Measurements from ENCODE around the gene XYLT1.

Gene XYLT1

GRCh38 chr16:17366299-17366961 is 104.3 kb downstream of the XYLT1 start:
- Histone ChIP-seq H4K20me1 (ENCODE audit: insufficient read depth, low read length, poor library complexity, severe bottlenecking) (peaks cover 84% of the 10 kb centered on the region), H3K36me3 (ENCODE audit: insufficient read depth, low read length) (peaks cover 18% of the 10 kb centered on the region; the same call in 1 of the 2 replicates), H3K4me1 (ENCODE audit: insufficient read depth, low read length, poor library complexity, severe bottlenecking) (peaks cover 80% of the 10 kb centered on the region), H3K4me2 (ENCODE audit: low read depth, low read length, poor library complexity, severe bottlenecking) (no peak overlapping the region), H3K27me3 (ENCODE audit: insufficient read depth, low read length, poor library complexity, severe bottlenecking) (no peaks in the 10 kb centered on the region), H3F3A (ENCODE audit: low read depth) (peaks cover 10% of the 10 kb centered on the region), H2AFZ (ENCODE audit: low read length) (no peak overlapping the region), H3K9me2 (replicated peaks; ENCODE audit: low read depth, low read length) (no peaks in the 10 kb centered on the region), H3K79me2 (ENCODE audit: insufficient read depth, low read length) (peaks cover 92% of the 10 kb centered on the region), H3K9me3 (ENCODE audit: insufficient read depth, low read depth, low read length) (no peaks in the 10 kb centered on the region), H3K4me3 (ENCODE audit: low read length, poor library complexity, severe bottlenecking) (no peak overlapping the region), H3K9ac (ENCODE audit: low read depth, low read length, poor library complexity, severe bottlenecking) (no peak overlapping the region)
- no peak for TF ChIP-seq EZH2phosphoT487 (IDR thresholded peaks at IDR 0.05; ENCODE audit: borderline replicate concordance)
- TF ChIP-seq, protein P1, sequence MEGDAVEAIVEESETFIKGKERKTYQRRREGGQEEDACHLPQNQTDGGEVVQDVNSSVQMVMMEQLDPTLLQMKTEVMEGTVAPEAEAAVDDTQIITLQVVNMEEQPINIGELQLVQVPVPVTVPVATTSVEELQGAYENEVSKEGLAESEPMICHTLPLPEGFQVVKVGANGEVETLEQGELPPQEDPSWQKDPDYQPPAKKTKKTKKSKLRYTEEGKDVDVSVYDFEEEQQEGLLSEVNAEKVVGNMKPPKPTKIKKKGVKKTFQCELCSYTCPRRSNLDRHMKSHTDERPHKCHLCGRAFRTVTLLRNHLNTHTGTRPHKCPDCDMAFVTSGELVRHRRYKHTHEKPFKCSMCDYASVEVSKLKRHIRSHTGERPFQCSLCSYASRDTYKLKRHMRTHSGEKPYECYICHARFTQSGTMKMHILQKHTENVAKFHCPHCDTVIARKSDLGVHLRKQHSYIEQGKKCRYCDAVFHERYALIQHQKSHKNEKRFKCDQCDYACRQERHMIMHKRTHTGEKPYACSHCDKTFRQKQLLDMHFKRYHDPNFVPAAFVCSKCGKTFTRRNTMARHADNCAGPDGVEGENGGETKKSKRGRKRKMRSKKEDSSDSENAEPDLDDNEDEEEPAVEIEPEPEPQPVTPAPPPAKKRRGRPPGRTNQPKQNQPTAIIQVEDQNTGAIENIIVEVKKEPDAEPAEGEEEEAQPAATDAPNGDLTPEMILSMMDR (conservative IDR thresholded peaks at IDR 0.05; ENCODE audit: low read length), result no peak

DNA sequence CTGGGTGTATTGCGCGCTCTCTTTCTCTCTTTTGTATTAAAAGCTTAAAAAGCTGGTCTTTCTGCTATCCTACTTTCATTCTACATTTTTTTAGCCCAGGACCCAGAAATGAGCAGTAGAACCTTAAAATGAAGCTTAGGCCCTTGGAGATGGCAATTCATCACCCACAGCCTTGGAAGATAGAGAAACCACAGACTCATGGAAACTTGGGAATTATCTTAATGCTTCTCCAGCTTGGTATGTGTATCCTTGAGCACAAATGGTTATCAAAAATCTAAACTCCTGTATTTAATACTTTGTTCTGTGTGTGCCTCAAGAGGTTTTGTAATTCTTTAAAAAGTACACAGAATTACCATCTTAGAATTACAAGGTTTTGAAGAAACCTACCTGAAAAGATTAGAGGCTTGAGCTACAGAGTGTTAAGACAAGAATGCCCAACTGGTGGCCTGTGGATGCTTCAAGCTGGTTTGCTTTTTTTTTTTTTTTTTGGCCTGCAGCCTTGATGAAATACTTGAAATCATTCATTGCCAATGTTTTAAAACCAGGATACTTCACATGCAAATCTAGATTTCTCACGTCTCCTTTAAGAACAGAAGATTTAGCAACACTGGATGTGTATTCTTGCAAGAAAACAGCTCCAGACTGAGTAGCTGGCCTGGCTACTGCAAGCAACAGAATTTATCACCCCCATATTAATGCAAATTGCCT is 105.0 kb downstream of the XYLT1 start:
- Histone ChIP-seq H3K9ac (ENCODE audit: low read depth, low read length, poor library complexity, severe bottlenecking) (no peak overlapping the region), H3F3A (ENCODE audit: low read depth) (peaks cover 10% of the 10 kb centered on the region), H3K36me3 (ENCODE audit: insufficient read depth, low read length) (peaks cover 18% of the 10 kb centered on the region; the same call in 1 of the 2 replicates), H3K9me2 (replicated peaks; ENCODE audit: low read depth, low read length) (no peaks in the 10 kb centered on the region), H3K4me3 (ENCODE audit: low read length, poor library complexity, severe bottlenecking) (no peak overlapping the region), H3K9me3 (ENCODE audit: insufficient read depth, low read depth, low read length) (no peaks in the 10 kb centered on the region), H2AFZ (ENCODE audit: low read length) (no peak overlapping the region), H4K20me1 (ENCODE audit: insufficient read depth, low read length, poor library complexity, severe bottlenecking) (peaks cover 85% of the 10 kb centered on the region), H3K27me3 (ENCODE audit: insufficient read depth, low read length, poor library complexity, severe bottlenecking) (no peaks in the 10 kb centered on the region), H3K79me2 (ENCODE audit: insufficient read depth, low read length) (peaks cover 92% of the 10 kb centered on the region), H3K4me1 (ENCODE audit: insufficient read depth, low read length, poor library complexity, severe bottlenecking) (peaks cover 80% of the 10 kb centered on the region), H3K4me2 (ENCODE audit: low read depth, low read length, poor library complexity, severe bottlenecking) (no peak overlapping the region)
- TF ChIP-seq EZH2phosphoT487 (IDR thresholded peaks at IDR 0.05; ENCODE audit: borderline replicate concordance), result no peak
- TF ChIP-seq, protein P1 (conservative IDR thresholded peaks at IDR 0.05; ENCODE audit: low read length), result no peak

GRCh38 chr16:17365211-17365541 is 105.6 kb downstream of the XYLT1 start:
- Histone ChIP-seq H3K4me1 (ENCODE audit: insufficient read depth, low read length, poor library complexity, severe bottlenecking) (peaks cover 80% of the 10 kb centered on the region), H3K79me2 (ENCODE audit: insufficient read depth, low read length) (peaks cover 92% of the 10 kb centered on the region), H3K4me2 (ENCODE audit: low read depth, low read length, poor library complexity, severe bottlenecking) (no peak overlapping the region), H2AFZ (ENCODE audit: low read length) (no peak overlapping the region), H3F3A (ENCODE audit: low read depth) (peaks cover 9% of the 10 kb centered on the region; the same call in 1 of the 2 replicates), H3K36me3 (ENCODE audit: insufficient read depth, low read length) (peaks cover 18% of the 10 kb centered on the region; the same call in 1 of the 2 replicates), H3K9me2 (replicated peaks; ENCODE audit: low read depth, low read length) (no peaks in the 10 kb centered on the region), H3K27me3 (ENCODE audit: insufficient read depth, low read length, poor library complexity, severe bottlenecking) (no peaks in the 10 kb centered on the region), H3K4me3 (ENCODE audit: low read length, poor library complexity, severe bottlenecking) (no peak overlapping the region), H3K9ac (ENCODE audit: low read depth, low read length, poor library complexity, severe bottlenecking) (no peak overlapping the region), H4K20me1 (ENCODE audit: insufficient read depth, low read length, poor library complexity, severe bottlenecking) (peaks cover 87% of the 10 kb centered on the region), H3K9me3 (ENCODE audit: insufficient read depth, low read depth, low read length) (no peaks in the 10 kb centered on the region)
- no peak for TF ChIP-seq EZH2phosphoT487 (IDR thresholded peaks at IDR 0.05; ENCODE audit: borderline replicate concordance)
- TF ChIP-seq, protein P1 (conservative IDR thresholded peaks at IDR 0.05; ENCODE audit: low read length), result no peak

All from Loucy (cell line).